Glutamatergic neuron (in vitro differentiated cells): ENCODE measurements around the gene CEMIP. TPM values are rescaled to one million over a fixed set of nuclear protein-coding genes. Genes with fewer than 3 reads are reported as not detected.

Source experiments
- DNase-seq: peaks from one replicate; pipeline ENCODE4 v3.0.0; 2022
- H3K27ac Mint-ChIP-seq: one replicate; pipeline ENCODE4 v1.8.0; 2020; ENCODE audit warnings: mild to moderate bottlenecking, mixed read lengths, inconsistent platforms; ENCODE audit not compliant: unreplicated experiment
- H3K27me3 Mint-ChIP-seq: one replicate; pipeline ENCODE4 v1.8.0; 2020; ENCODE audit warnings: mild to moderate bottlenecking, moderate library complexity, mixed read lengths, inconsistent platforms; ENCODE audit not compliant: unreplicated experiment
- H3K36me3 Mint-ChIP-seq: one replicate; pipeline ENCODE4 v1.8.0; 2020; ENCODE audit warnings: mild to moderate bottlenecking, mixed read lengths, inconsistent platforms; ENCODE audit not compliant: unreplicated experiment
- H3K4me1 Mint-ChIP-seq: one replicate; pipeline ENCODE4 v1.8.0; 2020; ENCODE audit warnings: mild to moderate bottlenecking, low read depth, mixed read lengths, inconsistent platforms; ENCODE audit not compliant: unreplicated experiment
- H3K4me3 Mint-ChIP-seq: one replicate; pipeline ENCODE4 v1.8.0; 2020; ENCODE audit warnings: mild to moderate bottlenecking, mixed read lengths, inconsistent platforms; ENCODE audit not compliant: unreplicated experiment
- H3K9me3 Mint-ChIP-seq: one replicate; pipeline ENCODE4 v1.8.0; 2020; ENCODE audit warnings: mild to moderate bottlenecking, moderate library complexity, mixed read lengths, inconsistent platforms; ENCODE audit not compliant: unreplicated experiment
- CTCF ChIP-seq: fragments of 200-600 bp; sonication (generic); IDR thresholded peaks from one replicate; pipeline ENCODE4 v1.5.0; 2021; ENCODE audit not compliant: partially characterized antibody, unreplicated experiment
- total RNA-seq: library from RNA; stranded (reverse); fragmentation: NEBNext Ultra II Directional; extraction: Animal tissue kit (Norgen Biotek cat#: 25700); gene quantifications from one replicate; pipeline ENCODE4 v1.2.1, GENCODE V29; 2021; ENCODE audit not compliant: unreplicated experiment

The CEMIP gene
- total RNA-seq, 1 donor from 2014 or later = 0.25 TPM

DNA sequence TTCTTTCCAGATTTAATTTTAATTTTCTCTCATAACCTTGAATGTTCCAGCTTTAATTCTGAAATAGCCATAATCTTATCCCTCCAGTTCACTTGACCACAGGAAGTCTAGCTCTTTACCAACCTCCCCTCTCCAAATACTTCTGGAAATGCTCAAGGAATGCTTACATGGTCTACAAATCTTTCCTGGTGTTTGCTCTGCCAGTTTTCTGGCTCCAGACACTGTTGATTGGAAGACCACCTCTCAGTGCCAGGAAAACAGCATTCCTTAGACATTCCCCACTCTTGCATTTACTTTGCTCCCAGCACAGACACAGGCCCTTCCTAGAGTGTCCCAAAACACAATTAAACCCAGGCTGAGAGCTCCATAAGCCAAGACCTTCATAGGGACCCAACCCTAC is 111.8 kb downstream of the CEMIP start:
- Mint-ChIP-seq H3K27ac (no peak overlapping the region), H3K4me1 (no peaks in the 10 kb centered on the region), H3K36me3 (no peaks in the 10 kb centered on the region), H3K4me3 (no peak overlapping the region), H3K27me3 (no peaks in the 10 kb centered on the region), H3K9me3 (no peaks in the 10 kb centered on the region)
- TF ChIP-seq CTCF = no peak
- no peak for DNase-seq

DNA sequence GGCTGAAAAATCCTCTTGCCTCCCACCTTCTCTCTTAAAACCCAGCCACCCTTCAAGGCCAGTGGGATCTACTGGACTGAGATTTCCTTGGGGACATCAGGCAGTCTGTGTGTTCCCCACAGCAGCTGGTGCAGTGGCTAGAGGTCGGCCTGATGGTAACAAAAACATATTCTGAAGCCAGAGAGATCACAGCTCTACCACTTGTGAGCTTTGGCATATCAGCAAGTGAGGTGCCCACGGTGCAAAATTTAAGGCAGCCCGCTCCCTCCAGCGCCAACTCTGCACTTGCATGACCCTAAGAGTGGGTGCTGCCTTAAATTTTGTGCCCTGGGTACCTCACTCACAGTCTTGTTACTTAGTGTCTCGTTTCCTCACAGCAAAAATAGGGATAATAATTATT is 113.2 kb downstream of the CEMIP start:
- DNase-seq = no peak
- TF ChIP-seq CTCF = no peak
- H3K36me3 Mint-ChIP-seq = no peaks in the 10 kb centered on the region
- no peak overlapping the region for H3K27ac Mint-ChIP-seq
- no peaks in the 10 kb centered on the region for H3K27me3 Mint-ChIP-seq
- H3K4me3 Mint-ChIP-seq = no peak overlapping the region
- H3K4me1 Mint-ChIP-seq = no peaks in the 10 kb centered on the region
- H3K9me3 Mint-ChIP-seq = no peaks in the 10 kb centered on the region

- no peak overlapping the region for H3K4me3 Mint-ChIP-seq
- H3K36me3 Mint-ChIP-seq = no peaks in the 10 kb centered on the region
- no peak overlapping the region for H3K27ac Mint-ChIP-seq
- H3K27me3 Mint-ChIP-seq = no peaks in the 10 kb centered on the region
- no peaks in the 10 kb centered on the region for H3K4me1 Mint-ChIP-seq
- no peak for DNase-seq
- no peak for TF ChIP-seq CTCF
- no peaks in the 10 kb centered on the region for H3K9me3 Mint-ChIP-seq
Observed at GRCh38 chr15:80893777-80894176, 114.6 kb downstream of the CEMIP start.

- no peak for TF ChIP-seq CTCF
- no peak overlapping the region for H3K27ac Mint-ChIP-seq
- DNase-seq = no peak
- peaks cover 3% of the 10 kb centered on the region for H3K27me3 Mint-ChIP-seq
- no peaks in the 10 kb centered on the region for H3K4me1 Mint-ChIP-seq
- H3K4me3 Mint-ChIP-seq = no peak overlapping the region
- peaks cover 5% of the 10 kb centered on the region for H3K36me3 Mint-ChIP-seq
- no peaks in the 10 kb centered on the region for H3K9me3 Mint-ChIP-seq
Observed at GRCh38 chr15:80895091-80895490, 115.9 kb downstream of the CEMIP start.

DNA sequence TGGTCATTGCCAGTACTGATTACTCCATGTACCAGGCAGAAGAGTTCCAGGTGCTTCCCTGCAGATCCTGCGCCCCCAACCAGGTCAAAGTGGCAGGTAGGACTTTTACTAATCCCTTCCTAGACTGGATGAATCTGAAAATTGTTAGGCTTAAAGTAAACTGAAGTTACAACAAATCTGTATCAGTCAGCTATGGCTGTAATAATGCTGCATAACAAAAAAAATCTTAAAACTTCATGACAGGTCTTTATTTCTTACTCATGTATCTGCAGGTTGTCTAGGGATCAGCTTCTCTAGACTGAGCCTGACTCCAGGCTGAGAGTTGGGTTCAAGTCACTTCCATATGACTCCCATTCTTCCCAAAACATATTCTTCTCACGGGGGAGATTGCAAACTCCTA is 116.8 kb downstream of the CEMIP start:
- H3K9me3 Mint-ChIP-seq = no peaks in the 10 kb centered on the region
- no peak for DNase-seq
- peaks cover 3% of the 10 kb centered on the region for H3K27me3 Mint-ChIP-seq
- peaks cover 5% of the 10 kb centered on the region for H3K36me3 Mint-ChIP-seq
- TF ChIP-seq CTCF = no peak
- H3K27ac Mint-ChIP-seq = no peak overlapping the region
- H3K4me3 Mint-ChIP-seq = no peak overlapping the region
- H3K4me1 Mint-ChIP-seq = no peaks in the 10 kb centered on the region
